ENCODE measurements around the gene ARAP3. TPM values are rescaled to one million over a fixed set of nuclear protein-coding genes. Genes with fewer than 3 reads are reported as not detected.

The ARAP3 gene
- total RNA-seq, 2 donors from 2014 or later = 5.6 to 12.5 TPM

DNA sequence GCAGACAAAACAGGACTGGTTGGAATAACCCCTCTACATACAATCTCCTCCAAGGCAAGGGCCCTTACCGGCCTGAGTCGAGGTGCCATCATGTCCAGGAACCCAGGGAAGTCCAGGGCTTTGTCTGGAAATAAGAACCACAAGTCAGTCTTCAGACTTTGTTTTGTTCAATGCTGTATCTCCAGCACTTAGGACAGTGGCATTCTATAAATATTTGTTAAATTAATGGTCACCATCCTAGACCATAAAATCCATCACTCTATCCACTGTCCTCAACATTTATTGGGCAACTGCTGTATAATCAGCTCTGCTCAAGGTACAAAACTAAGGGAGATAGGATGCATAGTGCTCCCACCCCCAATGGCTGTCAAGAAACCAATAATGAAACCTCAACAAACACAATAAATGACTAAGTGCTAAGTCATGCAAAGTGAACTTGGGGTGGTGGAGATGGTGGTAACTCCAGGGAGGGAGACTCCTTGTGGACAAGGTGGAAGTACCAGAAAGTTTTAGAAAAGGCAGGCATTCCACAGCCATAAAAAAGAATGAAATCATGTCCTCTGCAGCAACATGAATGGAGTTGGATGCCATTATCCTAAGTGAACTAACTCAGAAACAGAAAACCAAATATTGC lies 40.3 kb downstream of the ARAP3 start:
- H3K4me3 ChIP-seq = no peak overlapping the region
- H3K4me1 ChIP-seq = peaks cover 0 to 14% of the 10 kb centered on the region in 2 donors
- H3K36me3 ChIP-seq = no peaks in the 10 kb centered on the region
- TF ChIP-seq, protein P1, sequence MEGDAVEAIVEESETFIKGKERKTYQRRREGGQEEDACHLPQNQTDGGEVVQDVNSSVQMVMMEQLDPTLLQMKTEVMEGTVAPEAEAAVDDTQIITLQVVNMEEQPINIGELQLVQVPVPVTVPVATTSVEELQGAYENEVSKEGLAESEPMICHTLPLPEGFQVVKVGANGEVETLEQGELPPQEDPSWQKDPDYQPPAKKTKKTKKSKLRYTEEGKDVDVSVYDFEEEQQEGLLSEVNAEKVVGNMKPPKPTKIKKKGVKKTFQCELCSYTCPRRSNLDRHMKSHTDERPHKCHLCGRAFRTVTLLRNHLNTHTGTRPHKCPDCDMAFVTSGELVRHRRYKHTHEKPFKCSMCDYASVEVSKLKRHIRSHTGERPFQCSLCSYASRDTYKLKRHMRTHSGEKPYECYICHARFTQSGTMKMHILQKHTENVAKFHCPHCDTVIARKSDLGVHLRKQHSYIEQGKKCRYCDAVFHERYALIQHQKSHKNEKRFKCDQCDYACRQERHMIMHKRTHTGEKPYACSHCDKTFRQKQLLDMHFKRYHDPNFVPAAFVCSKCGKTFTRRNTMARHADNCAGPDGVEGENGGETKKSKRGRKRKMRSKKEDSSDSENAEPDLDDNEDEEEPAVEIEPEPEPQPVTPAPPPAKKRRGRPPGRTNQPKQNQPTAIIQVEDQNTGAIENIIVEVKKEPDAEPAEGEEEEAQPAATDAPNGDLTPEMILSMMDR (IDR thresholded peaks at IDR 0.05) = no peak
- H3K27me3 ChIP-seq = no peaks in the 10 kb centered on the region
- H3K27ac ChIP-seq = no peak overlapping the region
- DNase-seq (ENCODE audit: low spot score) = no peak
- H3K9me3 ChIP-seq = no peaks in the 10 kb centered on the region

DNA sequence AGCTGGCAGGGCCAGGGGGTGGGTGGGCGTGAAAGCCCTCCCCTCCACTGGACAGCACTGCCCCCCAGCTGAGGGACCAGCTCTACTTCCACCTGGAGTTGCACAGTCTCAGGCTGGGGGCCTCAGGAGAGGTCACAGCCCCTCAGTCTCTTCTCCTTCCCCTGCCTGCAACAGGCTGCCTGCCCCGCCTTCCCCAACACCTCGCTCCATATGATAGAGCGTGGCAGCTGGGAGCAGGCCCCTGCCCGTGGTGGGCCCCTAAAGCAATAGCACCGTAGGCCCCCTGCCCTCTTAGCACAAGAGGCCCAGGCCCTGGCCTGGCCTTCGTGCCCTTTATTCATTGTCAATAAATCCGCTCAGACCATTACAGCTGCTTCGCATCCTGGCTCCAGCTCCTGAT lies 41.3 kb downstream of the ARAP3 start:
- H3K36me3 ChIP-seq = no peaks in the 10 kb centered on the region
- TF ChIP-seq, protein P1 (IDR thresholded peaks at IDR 0.05) = no peak
- no peak overlapping the region for H3K27ac ChIP-seq
- H3K27me3 ChIP-seq = no peaks in the 10 kb centered on the region
- peaks cover 0 to 20% of the 10 kb centered on the region in 2 donors for H3K4me1 ChIP-seq
- no peak for DNase-seq (ENCODE audit: low spot score)
- no peaks in the 10 kb centered on the region for H3K9me3 ChIP-seq
- H3K4me3 ChIP-seq = no peak overlapping the region

DNA sequence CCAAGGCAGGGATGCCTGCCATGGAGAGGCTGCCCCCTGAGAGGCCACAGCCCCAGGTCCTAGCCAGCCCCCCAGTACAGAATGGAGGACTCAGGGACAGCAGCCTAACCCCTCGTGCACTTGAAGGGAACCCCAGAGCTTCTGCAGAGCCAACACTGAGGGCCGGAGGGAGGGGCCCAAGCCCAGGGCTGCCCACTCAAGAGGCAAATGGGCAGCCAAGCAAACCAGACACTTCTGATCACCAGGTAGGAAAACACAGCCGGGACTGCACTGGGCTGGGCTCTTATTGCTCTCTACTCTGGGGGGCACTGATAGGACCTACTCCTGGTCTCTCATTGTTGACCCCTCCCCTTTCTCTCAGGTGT lies 42.0 kb downstream of the ARAP3 start:
- no peak for DNase-seq (ENCODE audit: low spot score)
- no peak overlapping the region for H3K4me3 ChIP-seq
- no peaks in the 10 kb centered on the region for H3K27me3 ChIP-seq
- H3K9me3 ChIP-seq = no peaks in the 10 kb centered on the region
- no peaks in the 10 kb centered on the region for H3K36me3 ChIP-seq
- H3K4me1 ChIP-seq = peaks cover 0 to 26% of the 10 kb centered on the region in 2 donors
- no peak overlapping the region for H3K27ac ChIP-seq
- TF ChIP-seq, protein P1 (IDR thresholded peaks at IDR 0.05) = no peak

DNA sequence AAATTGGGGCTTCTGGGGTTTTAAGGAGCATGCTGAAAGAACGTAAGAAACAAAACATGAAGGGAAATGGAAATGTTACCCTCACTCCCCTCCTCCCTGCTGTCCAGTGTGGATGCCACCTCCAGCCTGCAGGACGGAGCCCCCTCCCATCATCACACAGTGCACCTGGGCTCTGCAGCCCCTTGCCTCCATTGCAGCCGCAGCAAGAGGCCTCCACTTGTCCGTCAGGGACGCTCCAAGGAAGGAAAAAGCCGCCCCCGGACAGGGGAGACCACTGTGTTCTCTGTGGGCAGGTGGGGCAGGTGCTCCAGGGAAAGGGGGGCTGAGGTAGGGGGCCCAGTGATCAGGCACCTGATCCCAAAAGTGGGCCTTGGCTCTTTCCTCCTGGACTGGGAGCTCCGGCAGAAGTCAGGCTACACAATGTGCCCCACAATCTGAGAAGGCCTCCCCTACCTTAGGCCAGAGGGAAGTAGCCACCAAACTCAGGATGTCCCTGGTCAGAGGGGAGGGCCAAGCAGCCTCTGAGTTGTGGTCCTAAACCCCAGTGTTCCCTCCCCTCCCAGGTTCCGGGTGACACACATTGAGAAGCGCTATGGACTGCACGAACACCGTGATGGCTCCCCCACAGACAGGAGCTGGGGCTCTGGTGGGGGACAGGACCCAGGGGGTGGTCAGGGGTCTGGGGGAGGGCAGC lies 42.5 kb downstream of the ARAP3 start:
- Histone ChIP-seq H3K27me3 (no peaks in the 10 kb centered on the region), H3K9me3 (no peaks in the 10 kb centered on the region), H3K4me1 (peaks cover 0 to 30% of the 10 kb centered on the region in 2 donors), H3K4me3 (no peak overlapping the region), H3K36me3 (no peaks in the 10 kb centered on the region), H3K27ac (no peak overlapping the region)
- no peak for DNase-seq (ENCODE audit: low spot score)
- TF ChIP-seq, protein P1 (IDR thresholded peaks at IDR 0.05) = no peak

DNA sequence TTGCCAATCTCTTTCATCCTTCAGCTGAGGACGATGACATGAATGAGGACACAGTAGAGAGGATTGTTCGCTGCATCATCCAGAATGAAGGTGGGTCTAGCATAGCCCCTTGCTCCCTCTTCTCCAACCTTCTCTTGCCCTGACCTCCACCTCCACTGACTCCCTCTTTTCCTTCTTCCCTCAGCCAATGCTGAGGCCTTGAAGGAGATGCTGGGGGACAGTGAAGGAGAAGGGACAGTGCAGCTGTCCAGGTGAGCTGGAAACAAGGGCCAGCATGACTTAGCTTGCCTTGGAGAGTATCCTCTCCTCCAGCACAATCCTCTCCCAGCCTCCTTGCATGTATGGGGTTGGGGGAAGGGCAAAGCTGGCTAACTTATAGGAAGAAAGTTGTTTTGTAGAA lies 43.3 kb downstream of the ARAP3 start:
- no peak for DNase-seq (ENCODE audit: low spot score)
- Histone ChIP-seq H3K36me3 (no peaks in the 10 kb centered on the region), H3K27ac (no peak overlapping the region), H3K4me1 (peaks cover 0 to 35% of the 10 kb centered on the region in 2 donors), H3K4me3 (no peak overlapping the region), H3K9me3 (no peaks in the 10 kb centered on the region), H3K27me3 (no peaks in the 10 kb centered on the region)
- TF ChIP-seq, protein P1 (IDR thresholded peaks at IDR 0.05) = no peak
